NCI-H2107 treated with DMSO at 0.1 percent for 48 hours (cell line): ENCODE measurements around the gene RASA4.
"Not testable (repeated sequence)": the region's sequence is repeated elsewhere in the genome, so short reads cannot be mapped to it uniquely, and the experiment has no call there.

Experiments used
- DNase-seq: peaks from one replicate; lab custom pipeline; 2025; ENCODE audit not compliant: unreplicated experiment; lab: John Stamatoyannopoulos, UW

The RASA4 gene

GRCh38 chr7:102616507-102617125 lies at the start of gene RASA4:
Gene RASA4, minus strand, starts transcription at chr7:102616756. Its CDS starts 67 bp downstream, at chr7:102616689.
- not testable (repeated sequence) for DNase-seq

- not testable (repeated sequence) for DNase-seq
Observed at GRCh38 chr7:102664765-102665164, 48.2 kb upstream of the RASA4 start.

DNA sequence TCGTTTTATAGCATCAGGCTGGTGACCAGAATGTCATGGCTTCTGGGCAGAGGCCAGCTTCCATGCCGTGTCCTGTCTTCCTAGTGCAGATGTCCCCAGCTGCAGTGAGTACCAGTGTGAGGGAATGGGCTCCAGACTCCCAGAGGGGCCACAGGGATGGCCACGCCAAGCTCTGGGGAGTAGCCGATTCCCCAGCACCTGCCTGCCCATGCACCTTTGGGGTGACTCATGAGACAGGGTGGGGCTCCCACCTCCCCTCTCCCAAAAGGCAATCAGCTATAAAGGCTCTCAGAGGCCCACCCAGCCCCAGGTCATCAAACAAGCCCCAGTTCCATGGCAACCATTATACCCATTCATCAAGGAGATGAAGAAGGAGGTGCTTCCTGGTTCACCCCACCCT lies 33.4 kb upstream of the RASA4 start, which contains the start of gene SPDYE2B:
SPDYE2B (plus strand) TSS at position 396 of the 400 bp plus-strand sequence. CDS start 2,030 bp downstream, outside the sequence.
- not testable (repeated sequence) for DNase-seq

DNA sequence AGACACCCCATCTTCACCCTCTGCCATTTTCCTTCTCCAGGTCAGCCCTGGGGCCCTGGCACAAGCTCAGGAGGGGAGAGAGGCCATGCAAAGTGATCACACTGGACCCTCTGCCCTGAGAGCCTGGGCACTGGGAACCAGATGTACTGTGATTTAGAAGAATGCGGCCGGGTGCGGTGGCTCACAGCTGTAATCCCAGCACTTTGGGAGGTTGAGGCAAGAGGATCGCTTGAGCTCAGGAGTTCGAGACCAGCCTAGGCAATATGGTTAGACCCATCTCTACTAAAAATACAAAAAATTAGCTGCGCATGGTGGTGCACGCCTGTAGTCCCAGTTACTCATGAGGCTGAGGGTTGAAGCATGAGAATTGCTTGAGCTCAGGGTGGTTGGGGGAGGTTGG lies 31.3 kb upstream of the RASA4 start:
- not testable (repeated sequence) for DNase-seq

GRCh38 chr7:102643404-102643803 lies 26.8 kb upstream of the RASA4 start:
- not testable (repeated sequence) for DNase-seq

GRCh38 chr7:102642691-102643090 lies 26.1 kb upstream of the RASA4 start, which contains the start of gene UPK3BL1:
Gene UPK3BL1, minus strand, starts transcription at chr7:102642791. Its CDS starts 50 bp downstream, at chr7:102642741.
- not testable (repeated sequence) for DNase-seq

DNA sequence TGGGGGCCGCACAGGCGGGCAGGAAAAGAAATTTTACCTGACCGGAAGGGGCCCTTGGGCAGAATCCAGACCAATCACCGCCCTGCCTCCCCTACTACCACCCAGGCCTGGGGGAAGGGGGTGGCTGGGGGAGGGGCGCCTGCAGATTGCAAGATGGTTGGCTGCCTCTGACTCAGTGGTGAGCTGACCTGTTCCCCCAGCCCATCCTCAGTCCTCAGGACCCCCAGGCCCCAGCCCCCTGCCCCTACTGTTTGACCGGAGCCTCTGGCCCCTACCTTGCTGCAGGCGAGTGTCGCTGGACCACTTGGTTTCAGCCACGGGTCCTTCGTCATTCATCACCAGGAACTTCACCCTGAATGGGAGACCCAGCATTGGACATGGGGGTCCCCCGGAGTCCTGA lies 22.3 kb upstream of the RASA4 start:
- not testable (repeated sequence) for DNase-seq

- not testable (repeated sequence) for DNase-seq
Observed at GRCh38 chr7:102636956-102637355, 20.4 kb upstream of the RASA4 start.

GRCh38 chr7:102635354-102635753 lies 18.8 kb upstream of the RASA4 start:
- DNase-seq: not testable (repeated sequence)

DNA sequence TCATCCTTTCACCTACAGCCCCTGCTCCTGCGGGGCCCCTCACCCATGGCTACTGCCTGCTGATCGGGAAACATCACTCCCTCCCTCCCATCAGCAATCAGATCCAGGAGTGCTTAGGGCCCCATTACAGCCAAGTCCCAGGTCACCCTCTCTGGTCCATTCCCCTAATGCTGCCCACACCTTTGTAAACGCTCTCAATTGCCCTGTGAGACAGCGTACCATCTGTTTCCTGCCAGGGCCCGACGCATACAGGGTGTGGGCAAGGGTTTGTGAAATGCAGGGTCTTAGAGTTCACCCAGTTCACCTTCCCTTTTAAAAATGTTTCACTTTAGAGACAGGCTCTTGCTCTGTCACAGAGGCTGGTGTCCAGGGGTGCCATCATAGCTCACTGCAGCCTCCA lies 17.7 kb upstream of the RASA4 start:
- not testable (repeated sequence) for DNase-seq

- not testable (repeated sequence) for DNase-seq
Observed at GRCh38 chr7:102630622-102631021, 14.1 kb upstream of the RASA4 start.

GRCh38 chr7:102627271-102627904 lies 10.8 kb upstream of the RASA4 start:
- DNase-seq: not testable (repeated sequence)

DNA sequence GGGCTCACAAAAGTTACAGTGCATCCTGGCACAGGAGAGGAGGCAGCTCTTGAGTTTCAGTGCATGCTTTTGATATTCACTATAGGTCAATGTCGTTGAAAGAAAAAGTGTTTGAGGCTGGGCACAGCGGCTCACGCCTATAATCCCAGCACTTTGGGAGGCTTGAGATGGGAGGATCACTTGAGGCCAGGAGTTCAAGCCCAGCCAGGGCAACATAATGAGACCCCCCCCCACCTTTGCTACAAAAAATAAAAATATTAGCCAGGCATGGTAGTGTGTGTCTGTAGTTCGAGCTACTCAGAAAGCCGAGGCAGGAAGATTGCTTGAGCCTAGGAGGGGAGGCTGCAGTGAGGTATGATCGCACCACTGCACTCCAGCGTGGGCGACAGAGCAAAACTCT lies 1.6 kb upstream of the RASA4 start:
- not testable (repeated sequence) for DNase-seq

DNA sequence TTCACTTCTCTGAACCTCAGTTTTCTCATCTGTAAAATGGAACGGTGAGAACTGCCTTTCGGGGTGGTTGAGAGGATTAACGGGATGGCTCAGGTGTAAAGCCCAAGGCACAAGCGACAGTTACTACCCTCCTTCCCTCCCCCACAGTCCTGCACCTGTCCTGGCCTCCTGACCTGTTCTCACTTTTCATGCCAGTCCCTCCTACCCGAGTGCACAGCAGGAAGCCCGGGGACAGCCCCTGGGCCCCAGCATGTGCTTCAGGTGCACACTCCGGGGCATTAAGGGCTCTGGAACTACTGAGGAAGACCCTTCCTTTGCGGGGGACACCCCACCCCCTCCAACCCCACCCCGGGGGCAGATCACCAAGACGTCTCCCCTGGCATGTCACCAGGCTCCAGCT lies 626 bp downstream of the RASA4 start:
- DNase-seq: not testable (repeated sequence)

- DNase-seq: not testable (repeated sequence)
Observed at GRCh38 chr7:102614873-102615272, 1.7 kb downstream of the RASA4 start.

DNA sequence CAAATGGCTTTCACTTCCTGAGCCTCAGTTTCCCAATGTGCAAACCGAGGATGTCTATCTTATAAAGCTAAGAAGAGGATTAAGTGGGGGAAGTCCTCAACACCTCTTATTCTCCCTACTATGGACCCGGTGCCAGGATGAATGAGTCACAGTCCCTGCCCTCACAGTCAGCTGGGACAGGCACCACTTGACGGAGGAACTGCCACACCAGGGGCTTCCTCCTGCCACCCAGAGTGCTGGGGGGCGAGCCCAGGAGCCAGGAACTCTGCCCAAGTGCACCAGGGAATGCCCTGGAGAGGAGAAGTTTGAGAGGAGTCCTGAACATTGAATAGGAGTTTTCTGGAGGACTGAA lies 2.2 kb downstream of the RASA4 start:
- not testable (repeated sequence) for DNase-seq

DNA sequence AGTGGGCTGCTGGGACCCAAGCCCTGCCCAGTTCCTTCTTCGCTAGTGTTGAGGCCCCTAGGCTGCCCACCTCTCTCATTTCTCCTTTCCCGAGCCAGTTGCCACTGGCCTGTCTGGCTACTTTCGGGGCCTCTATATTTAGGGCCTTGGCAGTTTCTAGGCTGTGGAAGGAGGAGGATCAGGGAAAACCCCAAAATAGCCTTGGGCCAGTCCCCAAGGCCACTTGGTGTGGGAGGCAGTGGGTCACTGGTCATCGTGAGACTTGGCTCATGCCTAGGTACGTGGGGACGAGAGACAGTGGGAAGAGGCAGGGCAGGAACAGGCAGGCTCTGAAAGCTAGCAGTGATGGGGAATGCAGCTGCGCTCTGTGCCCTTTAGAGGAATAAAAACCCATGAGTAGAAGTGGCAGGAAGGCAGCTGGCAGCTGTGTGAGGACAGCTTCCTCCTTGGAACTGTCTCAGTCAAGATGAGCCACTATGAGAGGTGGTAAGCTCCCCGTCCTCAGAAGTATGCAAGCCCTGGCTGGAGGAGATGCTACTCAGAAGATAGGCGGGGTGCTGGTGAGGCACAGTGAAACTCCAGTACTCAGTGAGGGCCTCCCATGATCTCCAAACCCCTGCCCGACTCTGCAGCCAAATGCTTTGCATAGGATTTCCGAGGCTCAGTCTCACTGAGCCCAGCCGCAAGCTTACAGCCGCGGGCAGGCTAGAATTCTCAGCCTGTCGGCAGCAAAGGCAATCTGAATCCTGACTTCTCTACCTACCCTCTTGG lies 2.8 kb downstream of the RASA4 start:
- DNase-seq: not testable (repeated sequence)

GRCh38 chr7:102611675-102612325 lies 4.8 kb downstream of the RASA4 start:
- DNase-seq: not testable (repeated sequence)

DNA sequence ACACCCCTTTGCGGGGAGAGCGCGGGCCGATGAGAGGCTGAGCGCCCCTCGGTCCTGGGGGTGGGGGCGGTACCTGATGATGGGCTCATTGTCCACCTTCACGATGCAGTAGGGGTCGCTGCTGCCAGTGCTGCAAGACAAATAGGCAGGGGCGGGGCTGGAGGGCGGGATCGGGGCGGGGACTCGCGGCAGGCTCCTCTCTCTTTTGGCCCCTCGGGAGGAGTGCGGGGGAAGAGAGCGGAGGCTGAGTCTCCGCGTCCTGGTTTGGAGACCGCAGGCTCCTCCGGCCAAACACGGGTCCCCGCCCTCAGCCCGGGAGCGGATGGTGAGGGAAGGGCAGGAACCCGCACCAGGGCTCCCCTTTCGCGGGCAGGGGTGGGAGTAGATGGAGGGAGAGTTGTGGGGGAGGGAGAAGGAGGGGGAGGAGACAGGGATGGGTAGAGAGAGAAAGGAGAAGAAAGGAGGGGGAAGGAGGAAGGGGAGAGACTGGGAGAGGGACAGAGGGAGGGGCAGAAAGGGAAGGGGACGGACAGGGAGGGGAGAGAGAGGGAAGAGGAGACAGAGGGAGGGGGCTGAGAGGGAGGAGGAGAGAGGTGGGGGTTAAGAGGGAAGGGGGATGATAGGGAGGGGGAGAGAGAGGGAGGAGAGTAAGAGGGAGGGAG lies 5.4 kb downstream of the RASA4 start:
- not testable (repeated sequence) for DNase-seq

DNA sequence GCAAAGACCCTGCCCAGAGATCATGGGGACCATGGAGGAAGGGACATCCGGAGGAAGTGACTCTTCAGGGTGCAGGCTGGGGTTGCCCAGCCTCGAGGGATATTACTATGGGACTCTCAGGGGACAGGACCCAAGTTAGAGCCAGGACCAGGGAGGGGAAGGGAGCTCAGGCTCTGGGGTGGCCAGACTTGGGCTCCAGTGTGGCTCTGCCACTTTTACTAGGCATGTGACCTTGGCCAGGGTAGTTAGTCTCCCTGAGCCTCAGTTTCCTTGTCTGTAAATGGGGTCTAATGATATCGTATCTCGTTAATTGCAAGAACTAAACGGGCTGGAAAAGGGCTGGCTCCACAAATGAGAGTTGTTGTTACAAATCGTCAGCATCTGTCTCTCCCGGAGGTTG lies 6.1 kb downstream of the RASA4 start:
- DNase-seq: not testable (repeated sequence)

DNA sequence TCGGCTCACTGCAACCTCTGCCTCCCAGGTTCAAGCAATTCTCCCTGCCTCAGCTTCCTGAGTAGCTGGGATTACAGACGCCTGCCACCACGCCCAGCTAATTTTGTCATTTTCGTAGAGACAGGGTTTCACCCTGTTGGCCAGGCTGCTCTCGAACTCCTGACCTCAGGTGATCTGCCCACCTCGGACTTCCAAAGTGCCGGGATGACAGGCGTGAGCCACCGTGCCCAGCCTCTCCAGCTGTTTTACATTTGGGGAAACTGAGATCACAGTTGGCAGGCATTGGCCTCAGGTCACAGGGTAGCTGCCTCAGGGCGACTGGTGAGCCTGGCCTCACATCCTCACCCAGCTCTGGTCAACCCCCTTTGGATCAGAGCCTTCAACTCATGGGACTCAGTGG lies 6.8 kb downstream of the RASA4 start:
- not testable (repeated sequence) for DNase-seq
